ENCODE measurements around the gene PRSS38.

Gene PRSS38

DNA sequence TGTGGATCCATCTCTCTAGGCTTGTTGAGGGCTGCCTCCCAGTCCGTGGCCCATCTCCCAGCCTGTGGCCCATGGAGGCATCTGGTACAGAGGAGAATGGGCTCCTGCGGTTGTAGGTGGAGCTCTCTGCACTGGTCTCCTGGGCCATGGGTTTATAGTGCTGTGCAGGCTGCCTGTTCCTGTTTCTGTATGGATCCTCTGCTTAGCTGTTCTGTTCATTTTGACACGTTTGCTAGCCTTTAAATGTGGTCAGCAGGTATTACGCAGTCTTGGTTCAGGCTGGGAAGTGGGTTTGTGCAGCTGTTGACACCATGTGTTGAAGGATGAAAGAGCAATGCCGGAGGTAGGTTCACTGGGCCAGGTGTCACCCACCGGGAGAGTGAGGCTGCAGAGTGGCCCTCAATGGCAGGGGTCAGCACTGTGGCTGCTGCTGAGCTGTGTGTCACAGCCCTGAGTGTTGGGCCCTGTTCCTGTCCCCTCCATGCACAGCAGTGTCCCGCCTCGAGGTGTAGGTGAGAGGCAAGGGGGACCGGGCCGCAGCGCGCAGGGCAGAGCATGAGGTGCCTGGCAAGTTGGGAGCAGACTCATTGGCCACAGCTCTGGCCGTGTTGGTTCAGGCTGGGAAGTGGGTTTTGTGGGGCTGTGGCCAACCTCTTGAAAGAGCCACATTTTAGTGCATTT, 41.3 kb upstream of the PRSS38 start:
- TF ChIP-seq, protein P1, sequence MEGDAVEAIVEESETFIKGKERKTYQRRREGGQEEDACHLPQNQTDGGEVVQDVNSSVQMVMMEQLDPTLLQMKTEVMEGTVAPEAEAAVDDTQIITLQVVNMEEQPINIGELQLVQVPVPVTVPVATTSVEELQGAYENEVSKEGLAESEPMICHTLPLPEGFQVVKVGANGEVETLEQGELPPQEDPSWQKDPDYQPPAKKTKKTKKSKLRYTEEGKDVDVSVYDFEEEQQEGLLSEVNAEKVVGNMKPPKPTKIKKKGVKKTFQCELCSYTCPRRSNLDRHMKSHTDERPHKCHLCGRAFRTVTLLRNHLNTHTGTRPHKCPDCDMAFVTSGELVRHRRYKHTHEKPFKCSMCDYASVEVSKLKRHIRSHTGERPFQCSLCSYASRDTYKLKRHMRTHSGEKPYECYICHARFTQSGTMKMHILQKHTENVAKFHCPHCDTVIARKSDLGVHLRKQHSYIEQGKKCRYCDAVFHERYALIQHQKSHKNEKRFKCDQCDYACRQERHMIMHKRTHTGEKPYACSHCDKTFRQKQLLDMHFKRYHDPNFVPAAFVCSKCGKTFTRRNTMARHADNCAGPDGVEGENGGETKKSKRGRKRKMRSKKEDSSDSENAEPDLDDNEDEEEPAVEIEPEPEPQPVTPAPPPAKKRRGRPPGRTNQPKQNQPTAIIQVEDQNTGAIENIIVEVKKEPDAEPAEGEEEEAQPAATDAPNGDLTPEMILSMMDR (conservative IDR thresholded peaks at IDR 0.05; ENCODE audit: low read depth, low read length) = no peak
- no peak overlapping the region for H3K4me3 ChIP-seq (ENCODE audit: low read length)
- no peak for DNase-seq (ENCODE audit: low read depth)

GRCh38 chr1:227774821-227775661, 40.4 kb upstream of the PRSS38 start:
- no peak for DNase-seq (ENCODE audit: low read depth)
- no peak overlapping the region for H3K4me3 ChIP-seq (ENCODE audit: low read length)
- TF ChIP-seq, protein P1 (conservative IDR thresholded peaks at IDR 0.05; ENCODE audit: low read depth, low read length) = no peak

DNA sequence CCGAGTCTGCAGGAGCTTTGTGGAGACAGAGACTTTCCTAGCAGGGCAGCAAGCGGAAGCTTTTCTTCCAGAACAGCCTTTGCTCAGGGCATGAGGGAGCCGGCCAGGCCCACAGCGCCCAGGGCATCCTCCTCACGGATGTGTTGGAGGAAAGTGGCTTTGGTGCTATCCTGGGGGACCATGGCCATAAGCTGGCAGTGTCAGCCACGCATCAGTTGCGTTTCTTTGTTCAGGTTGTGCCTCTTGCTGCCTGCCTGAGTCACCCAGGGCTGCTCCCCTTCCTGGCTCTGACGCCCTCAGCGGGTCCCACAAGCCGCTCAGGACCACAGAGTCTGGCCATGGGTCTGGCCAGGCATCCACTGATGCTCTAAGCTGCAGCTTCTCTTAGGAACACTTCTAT, 39.6 kb upstream of the PRSS38 start:
- DNase-seq (ENCODE audit: low read depth) = no peak
- H3K4me3 ChIP-seq (ENCODE audit: low read length) = no peak overlapping the region
- TF ChIP-seq, protein P1 (conservative IDR thresholded peaks at IDR 0.05; ENCODE audit: low read depth, low read length) = no peak

DNA sequence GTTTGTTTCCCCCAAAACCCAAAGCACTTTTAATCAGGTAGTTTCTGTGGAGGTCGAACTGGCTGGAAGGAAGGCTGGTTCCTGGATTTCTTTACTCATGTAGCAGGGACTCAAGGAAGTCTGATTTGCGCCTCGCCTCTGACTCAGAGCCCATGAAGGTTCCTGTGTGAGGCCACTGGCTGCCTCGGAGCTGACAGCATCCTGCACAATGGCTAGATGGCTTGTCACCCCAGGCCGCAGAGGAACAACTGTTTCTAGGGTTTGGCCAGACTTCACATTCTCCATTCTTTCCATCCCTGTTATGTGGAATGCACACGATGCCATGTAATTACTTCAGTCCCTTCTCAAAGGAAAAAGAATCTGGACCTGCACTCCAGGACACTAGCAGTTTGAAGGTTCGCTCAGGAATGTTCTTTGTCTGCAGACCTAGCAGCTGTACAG, 39.1 kb upstream of the PRSS38 start:
- no peak overlapping the region for H3K4me3 ChIP-seq (ENCODE audit: low read length)
- DNase-seq (ENCODE audit: low read depth) = no peak
- TF ChIP-seq, protein P1 (conservative IDR thresholded peaks at IDR 0.05; ENCODE audit: low read depth, low read length) = no peak

GRCh38 chr1:227777156-227777555, 38.3 kb upstream of the PRSS38 start:
- no peak overlapping the region for H3K4me3 ChIP-seq (ENCODE audit: low read length)
- DNase-seq (ENCODE audit: low read depth) = no peak
- TF ChIP-seq, protein P1 (conservative IDR thresholded peaks at IDR 0.05; ENCODE audit: low read depth, low read length) = no peak

- no peak overlapping the region for H3K4me3 ChIP-seq (ENCODE audit: low read length)
- TF ChIP-seq, protein P1 (conservative IDR thresholded peaks at IDR 0.05; ENCODE audit: low read depth, low read length) = no peak
- no peak for DNase-seq (ENCODE audit: low read depth)
These were observed 37.8 kb upstream of the PRSS38 start for GRCh38 chr1:227777646-227778045.
